HG03558 (cell line): ENCODE results near the gene SOS1.

Source experiments
- ATAC-seq: cut with Tn5 transposase; IDR thresholded peaks from one replicate; pipeline ENCODE4 v1.9.1; 2021; ENCODE audit warnings: moderate number of reproducible peaks; ENCODE audit not compliant: unreplicated experiment; ENCODE audit errors: extremely low read depth

The SOS1 gene

GRCh38 chr2:39050109-39050508, 70.7 kb downstream of the SOS1 start:
- no peak for ATAC-seq

GRCh38 chr2:39039072-39039471, 81.8 kb downstream of the SOS1 start:
- no peak for ATAC-seq

GRCh38 chr2:39033980-39034379, 86.9 kb downstream of the SOS1 start:
- no peak for ATAC-seq

- no peak for ATAC-seq
Measured at GRCh38 chr2:39027421-39027820, 93.4 kb downstream of the SOS1 start.

- ATAC-seq: no peak
Measured at GRCh38 chr2:39024833-39025232, 96.0 kb downstream of the SOS1 start.

GRCh38 chr2:39023649-39024048, 97.2 kb downstream of the SOS1 start:
- ATAC-seq: no peak

GRCh38 chr2:39022642-39023235, 98.1 kb downstream of the SOS1 start:
- ATAC-seq: no peak

GRCh38 chr2:39020383-39020782, 100.5 kb downstream of the SOS1 start:
- no peak for ATAC-seq

- no peak for ATAC-seq
Measured at GRCh38 chr2:39018638-39019037, 102.2 kb downstream of the SOS1 start.

- no peak for ATAC-seq
Measured at GRCh38 chr2:39017334-39017733, 103.5 kb downstream of the SOS1 start.

- ATAC-seq: no peak
Measured at GRCh38 chr2:39015424-39015823, 105.4 kb downstream of the SOS1 start.

GRCh38 chr2:39013871-39014270, 107.0 kb downstream of the SOS1 start:
- no peak for ATAC-seq

GRCh38 chr2:39008665-39009064, 112.2 kb downstream of the SOS1 start:
- ATAC-seq: no peak

- no peak for ATAC-seq
Measured at GRCh38 chr2:39007875-39008504, 112.9 kb downstream of the SOS1 start.

GRCh38 chr2:39000552-39000951, 120.3 kb downstream of the SOS1 start:
- no peak for ATAC-seq

- ATAC-seq: no peak
Measured at GRCh38 chr2:38997781-38998180, 123.1 kb downstream of the SOS1 start.

- ATAC-seq: no peak
Measured at GRCh38 chr2:38991899-38992298, 129.0 kb downstream of the SOS1 start.

- no peak for ATAC-seq
Measured at GRCh38 chr2:38988716-38989115, 132.1 kb downstream of the SOS1 start.

GRCh38 chr2:38982498-38982897, 138.4 kb downstream of the SOS1 start:
- no peak for ATAC-seq

GRCh38 chr2:38981670-38982357, 139.0 kb downstream of the SOS1 start:
- no peak for ATAC-seq

- no peak for ATAC-seq
Measured at GRCh38 chr2:38981003-38981669, 139.7 kb downstream of the SOS1 start.
